Peyer's patch (tissue), 4 donors: ENCODE data around the gene CA10. TPM values are rescaled to one million over a fixed set of nuclear protein-coding genes. Genes with fewer than 3 reads are reported as not detected.

Source experiments
- DNase-seq, 3 donors: peaks; one replicate each; pipeline ENCODE4 v3.0.0-alpha.2; 2017 to 2019
- H3K27ac ChIP-seq, 4 donors: fragments of 200-600 bp; sonication (generic); one replicate each; pipeline ENCODE4 v1.5.1; 2016 to 2019
- H3K27me3 ChIP-seq, 2 donors: fragments of 200-600 bp; sonication (generic); one replicate each; pipeline ENCODE4 v1.5.1; 2019
- H3K36me3 ChIP-seq, 3 donors: fragments of 200-600 bp; sonication (generic); one replicate each; pipeline ENCODE4 v1.5.1; 2016 to 2019
- H3K4me1 ChIP-seq, 4 donors: fragments of 200-600 bp; sonication (generic); one replicate each; pipeline ENCODE4 v1.5.1; 2016 to 2019
- H3K4me3 ChIP-seq, 4 donors: fragments of 200-600 bp; sonication (generic); 1 replicate in 3 of 4; 2 replicates in 1 of 4; pipeline ENCODE4 v1.5.1; 2016 to 2019; ENCODE audit warnings: mild to moderate bottlenecking in 1 of 4
- H3K9me3 ChIP-seq, 4 donors: fragments of 200-600 bp; sonication (generic); one replicate each; pipeline ENCODE4 v1.5.1; 2016 to 2019; ENCODE audit warnings: mild to moderate bottlenecking in 1 of 4
- POLR2A ChIP-seq, 2 donors: fragments of 450-650 bp; IDR thresholded peaks; one replicate each; pipeline ENCODE4 v1.5.1; 2017; ENCODE audit warnings: antibody characterized with exemption in 2 of 2, mild to moderate bottlenecking in 2 of 2, moderate library complexity in 2 of 2
- total RNA-seq, 4 donors: library from RNA; depleted of rRNA; stranded (reverse); fragments of >200 nt; gene quantifications; one replicate each; pipeline ENCODE4 v1.1.0, GENCODE V29; 2016
- TF ChIP-seq, protein P1 (sequence below), 6 experiments: fragments of 450-650 bp in 4 of 6; fragments of 200-600 bp in 2 of 6; sonication (generic) in 1 of 6; IDR thresholded peaks; one replicate each; pipeline ENCODE4 v1.5.1; 2017 to 2019; ENCODE audit warnings: antibody characterized with exemption in 6 of 6, mild to moderate bottlenecking in 3 of 6, moderate library complexity in 1 of 6

Gene CA10
- total RNA-seq, 4 donors from 2014 or later: 1.4 to 1.7 TPM; not detected in 2

DNA sequence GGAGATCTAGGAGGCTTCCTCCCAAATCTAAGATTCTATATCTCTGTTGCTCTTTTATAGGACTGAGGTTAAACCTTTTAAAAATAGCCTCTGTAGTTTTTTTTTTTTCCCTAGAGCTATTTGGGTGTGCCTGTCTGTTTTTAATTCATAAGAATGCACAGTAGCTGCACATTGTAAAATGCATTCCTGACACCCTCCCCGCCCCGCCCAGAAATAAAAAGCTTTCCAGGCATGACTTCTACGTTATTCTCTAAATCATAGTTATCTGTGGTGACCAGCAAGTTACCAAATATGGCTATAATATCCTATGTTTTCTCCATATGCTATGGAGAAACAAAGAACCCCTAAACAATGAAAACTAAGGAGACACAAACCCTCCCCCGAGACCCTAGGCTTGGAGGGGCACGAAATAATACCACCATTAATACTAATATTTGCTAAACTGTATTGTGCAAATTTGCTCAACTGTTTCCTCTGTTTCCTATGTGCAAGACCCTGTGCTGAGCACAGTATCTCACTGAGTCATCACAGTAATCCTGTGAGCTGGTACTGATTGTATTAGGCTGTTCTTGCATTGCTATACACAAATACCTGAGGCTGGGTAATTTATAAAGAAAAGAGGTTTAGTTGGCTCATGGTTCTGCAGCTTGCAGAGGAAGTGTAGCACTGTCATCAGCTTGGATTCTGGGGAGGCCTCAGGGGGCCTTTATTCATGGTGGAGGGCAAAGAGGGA is 388.3 kb downstream of the CA10 start:
- no peaks in the 10 kb centered on the region for H3K27me3 ChIP-seq
- no peak for DNase-seq
- TF ChIP-seq, protein P1, sequence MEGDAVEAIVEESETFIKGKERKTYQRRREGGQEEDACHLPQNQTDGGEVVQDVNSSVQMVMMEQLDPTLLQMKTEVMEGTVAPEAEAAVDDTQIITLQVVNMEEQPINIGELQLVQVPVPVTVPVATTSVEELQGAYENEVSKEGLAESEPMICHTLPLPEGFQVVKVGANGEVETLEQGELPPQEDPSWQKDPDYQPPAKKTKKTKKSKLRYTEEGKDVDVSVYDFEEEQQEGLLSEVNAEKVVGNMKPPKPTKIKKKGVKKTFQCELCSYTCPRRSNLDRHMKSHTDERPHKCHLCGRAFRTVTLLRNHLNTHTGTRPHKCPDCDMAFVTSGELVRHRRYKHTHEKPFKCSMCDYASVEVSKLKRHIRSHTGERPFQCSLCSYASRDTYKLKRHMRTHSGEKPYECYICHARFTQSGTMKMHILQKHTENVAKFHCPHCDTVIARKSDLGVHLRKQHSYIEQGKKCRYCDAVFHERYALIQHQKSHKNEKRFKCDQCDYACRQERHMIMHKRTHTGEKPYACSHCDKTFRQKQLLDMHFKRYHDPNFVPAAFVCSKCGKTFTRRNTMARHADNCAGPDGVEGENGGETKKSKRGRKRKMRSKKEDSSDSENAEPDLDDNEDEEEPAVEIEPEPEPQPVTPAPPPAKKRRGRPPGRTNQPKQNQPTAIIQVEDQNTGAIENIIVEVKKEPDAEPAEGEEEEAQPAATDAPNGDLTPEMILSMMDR (IDR thresholded peaks at IDR 0.05): no peak
- TF ChIP-seq POLR2A (IDR thresholded peaks at IDR 0.05): no peak
- no peaks in the 10 kb centered on the region for H3K4me1 ChIP-seq
- no peaks in the 10 kb centered on the region for H3K36me3 ChIP-seq
- H3K27ac ChIP-seq: no peak overlapping the region
- no peak overlapping the region for H3K4me3 ChIP-seq
- H3K9me3 ChIP-seq: no peaks in the 10 kb centered on the region

DNA sequence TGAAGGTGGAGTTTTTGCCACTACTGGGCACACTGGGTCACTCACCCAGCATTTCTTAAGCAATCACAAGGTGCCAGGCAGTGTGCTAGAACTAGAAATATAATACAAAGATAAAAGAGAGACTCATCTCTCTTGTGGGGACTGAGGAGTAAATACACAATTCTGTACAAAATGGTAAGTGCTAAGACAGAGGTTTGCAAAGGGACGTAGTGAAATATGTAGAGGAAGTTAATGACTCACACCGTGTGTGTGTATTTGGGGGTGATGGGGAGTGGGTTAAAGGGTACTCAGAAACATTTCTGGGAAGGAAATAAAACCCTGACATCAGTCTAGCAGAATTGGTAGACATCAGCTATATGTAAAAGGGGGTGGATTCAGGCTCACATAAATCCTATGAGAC is 389.3 kb downstream of the CA10 start:
- TF ChIP-seq, protein P1 (IDR thresholded peaks at IDR 0.05): no peak
- TF ChIP-seq POLR2A (IDR thresholded peaks at IDR 0.05): no peak

DNA sequence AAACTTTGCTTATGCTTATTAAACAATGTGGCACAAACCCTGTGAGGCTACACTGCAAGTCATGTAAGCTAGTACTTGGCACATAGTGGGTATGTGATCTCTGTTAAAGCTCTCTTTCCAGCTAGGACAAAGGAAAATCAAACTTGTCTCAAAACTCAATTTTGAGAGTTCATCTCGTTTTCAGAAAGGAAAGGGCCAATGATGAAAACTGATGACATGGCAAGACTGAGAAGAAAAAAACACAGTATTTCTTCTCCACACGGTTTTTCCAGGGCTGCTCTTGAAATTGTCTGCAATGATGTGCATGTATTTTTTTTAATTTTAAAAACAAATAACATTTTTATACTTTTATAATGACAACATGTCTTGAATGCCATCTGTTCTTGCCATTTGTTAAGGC is 389.8 kb downstream of the CA10 start:
- Histone ChIP-seq H3K4me1 (no peaks in the 10 kb centered on the region), H3K27ac (no peak overlapping the region), H3K36me3 (no peaks in the 10 kb centered on the region), H3K27me3 (no peaks in the 10 kb centered on the region), H3K4me3 (no peak overlapping the region), H3K9me3 (no peaks in the 10 kb centered on the region)
- TF ChIP-seq, protein P1 (IDR thresholded peaks at IDR 0.05): no peak
- no peak for TF ChIP-seq POLR2A (IDR thresholded peaks at IDR 0.05)
- no peak for DNase-seq

More for the DNA sequence above, 389.3 kb downstream of the CA10 start:
- Histone ChIP-seq H3K27ac (no peak overlapping the region), H3K4me3 (no peak overlapping the region), H3K9me3 (no peaks in the 10 kb centered on the region), H3K4me1 (no peaks in the 10 kb centered on the region), H3K36me3 (no peaks in the 10 kb centered on the region), H3K27me3 (no peaks in the 10 kb centered on the region)
- no peak for DNase-seq

DNA sequence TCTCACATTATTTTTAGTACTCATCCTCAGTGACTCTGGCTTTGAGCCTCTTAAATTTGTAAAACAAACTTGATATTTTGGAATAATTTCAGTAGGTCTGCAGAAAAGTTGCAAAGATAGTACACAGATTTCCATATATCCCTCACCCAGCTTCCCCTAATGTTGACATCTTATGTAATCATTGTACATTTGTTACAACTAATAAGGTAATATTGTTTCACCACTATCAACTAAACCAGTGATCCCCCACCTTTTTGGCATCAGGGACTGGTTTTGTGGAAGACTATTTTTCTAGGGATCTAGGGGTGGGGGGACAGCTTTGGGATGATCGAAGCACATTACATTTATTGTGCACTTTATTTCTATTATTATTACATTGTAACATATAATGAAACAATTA is 391.2 kb downstream of the CA10 start:
- H3K4me1 ChIP-seq: no peaks in the 10 kb centered on the region
- DNase-seq: no peak
- no peak overlapping the region for H3K4me3 ChIP-seq
- TF ChIP-seq POLR2A (IDR thresholded peaks at IDR 0.05): no peak
- TF ChIP-seq, protein P1 (IDR thresholded peaks at IDR 0.05): no peak
- no peaks in the 10 kb centered on the region for H3K27me3 ChIP-seq
- H3K36me3 ChIP-seq: no peaks in the 10 kb centered on the region
- no peaks in the 10 kb centered on the region for H3K9me3 ChIP-seq
- H3K27ac ChIP-seq: no peak overlapping the region

DNA sequence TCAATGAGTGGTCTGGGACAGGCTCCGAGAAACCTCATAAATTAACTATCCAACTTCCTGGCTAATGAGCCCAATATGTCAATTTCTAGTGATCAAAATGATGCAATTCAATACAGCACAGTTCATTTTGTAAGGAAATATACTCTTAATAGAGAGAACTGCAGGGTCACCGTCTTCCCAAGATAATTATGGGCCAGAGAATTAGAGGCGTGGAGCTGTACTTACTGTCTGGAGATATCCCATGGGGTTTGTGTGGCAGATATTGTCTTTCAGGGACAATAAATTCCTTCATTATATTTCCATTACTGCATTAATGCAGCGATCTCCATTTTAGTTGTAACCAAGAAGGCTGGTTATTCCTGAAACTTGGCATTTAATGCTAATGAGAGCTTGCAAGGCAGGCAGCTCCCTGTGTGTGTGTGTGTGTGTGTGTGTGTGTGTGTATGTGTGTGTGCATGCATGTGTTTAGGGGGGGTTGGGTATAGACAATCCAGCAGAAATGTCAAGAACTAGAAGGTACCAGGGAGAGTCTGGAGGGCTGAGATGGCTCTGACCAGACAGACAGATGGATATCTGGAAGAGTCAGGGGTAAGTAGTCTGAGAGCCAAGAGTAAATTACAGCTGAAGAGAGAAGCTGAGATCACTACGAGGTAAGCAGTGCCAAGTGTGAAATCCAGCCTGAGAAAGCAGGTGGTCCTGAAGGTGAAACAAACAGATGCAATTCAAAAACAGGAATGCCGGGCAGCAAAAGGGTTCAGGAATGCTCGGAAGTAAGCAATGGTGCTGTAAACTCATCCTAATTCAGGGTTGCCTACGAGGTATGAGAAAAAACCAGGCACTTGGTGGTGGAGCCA is 393.0 kb downstream of the CA10 start:
- H3K4me3 ChIP-seq: no peak overlapping the region
- no peaks in the 10 kb centered on the region for H3K36me3 ChIP-seq
- DNase-seq: no peak
- no peaks in the 10 kb centered on the region for H3K4me1 ChIP-seq
- no peak overlapping the region for H3K27ac ChIP-seq
- H3K9me3 ChIP-seq: no peaks in the 10 kb centered on the region
- no peaks in the 10 kb centered on the region for H3K27me3 ChIP-seq
- TF ChIP-seq, protein P1 (IDR thresholded peaks at IDR 0.05): no peak
